Fibroblast of villous mesenchyme (primary cell): ENCODE data around the gene MAPK8IP3. TPM values are rescaled to one million over a fixed set of nuclear protein-coding genes. Genes with fewer than 3 reads are reported as not detected.

Experiments used
- DNase-seq: peaks from one replicate; pipeline ENCODE4 v3.0.0-alpha.2; 2010; ENCODE audit warnings: low read depth
- H3K4me3 ChIP-seq: 2 replicates; pipeline ENCODE4 v1.5.1; 2011; ENCODE audit warnings: low read depth, mild to moderate bottlenecking, low read length
- total RNA-seq: library from RNA; depleted of rRNA; stranded (reverse); fragments of >200 nt; gene quantifications from 2 replicates; pipeline ENCODE4 v1.2.3, GENCODE V29; 2012
- TF ChIP-seq, protein P1 (sequence below): IDR thresholded peaks from 2 replicates; pipeline ENCODE4 v1.5.1; 2012; ENCODE audit warnings: low read depth, mild to moderate bottlenecking, low read length; ENCODE audit not compliant: insufficient read depth

The MAPK8IP3 gene
- total RNA-seq, 1 donor: 37.1 TPM

DNA sequence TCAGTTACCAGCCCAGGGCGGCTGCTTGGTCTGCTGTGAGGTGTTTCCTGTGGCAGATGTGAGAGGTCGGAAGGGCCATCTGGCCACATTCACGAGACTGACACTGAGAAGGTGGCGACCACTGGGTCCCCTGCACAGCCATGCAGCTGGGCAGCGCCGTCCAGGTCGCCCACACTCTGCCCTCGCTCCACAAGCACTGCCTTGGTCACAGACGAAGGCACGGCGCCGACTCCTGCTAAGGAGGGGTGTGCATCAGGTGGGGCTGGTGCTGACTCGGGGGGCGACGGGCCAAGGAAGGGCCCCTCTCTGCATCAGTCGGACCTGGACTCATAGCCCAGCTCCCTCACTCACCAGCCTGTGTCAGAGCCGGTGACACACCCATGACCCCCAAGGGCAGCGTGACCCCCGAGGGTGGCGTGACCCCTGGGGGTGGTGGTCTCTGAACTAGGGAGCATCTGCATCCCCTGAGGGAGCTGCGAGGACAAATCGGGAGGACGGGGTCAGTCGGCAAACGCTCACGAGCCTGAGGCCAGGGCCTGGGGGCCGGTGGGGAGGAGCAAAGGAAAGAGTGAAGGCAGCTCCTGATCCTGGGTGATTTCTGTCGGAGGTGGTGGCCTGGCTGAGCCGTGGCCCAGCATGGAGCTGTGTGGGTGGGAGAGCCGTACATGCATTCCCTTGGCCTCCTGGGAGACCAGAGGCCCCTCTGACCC, 34.9 kb downstream of the MAPK8IP3 start:
- no peak overlapping the region for H3K4me3 ChIP-seq
- DNase-seq: no peak
- TF ChIP-seq, protein P1, sequence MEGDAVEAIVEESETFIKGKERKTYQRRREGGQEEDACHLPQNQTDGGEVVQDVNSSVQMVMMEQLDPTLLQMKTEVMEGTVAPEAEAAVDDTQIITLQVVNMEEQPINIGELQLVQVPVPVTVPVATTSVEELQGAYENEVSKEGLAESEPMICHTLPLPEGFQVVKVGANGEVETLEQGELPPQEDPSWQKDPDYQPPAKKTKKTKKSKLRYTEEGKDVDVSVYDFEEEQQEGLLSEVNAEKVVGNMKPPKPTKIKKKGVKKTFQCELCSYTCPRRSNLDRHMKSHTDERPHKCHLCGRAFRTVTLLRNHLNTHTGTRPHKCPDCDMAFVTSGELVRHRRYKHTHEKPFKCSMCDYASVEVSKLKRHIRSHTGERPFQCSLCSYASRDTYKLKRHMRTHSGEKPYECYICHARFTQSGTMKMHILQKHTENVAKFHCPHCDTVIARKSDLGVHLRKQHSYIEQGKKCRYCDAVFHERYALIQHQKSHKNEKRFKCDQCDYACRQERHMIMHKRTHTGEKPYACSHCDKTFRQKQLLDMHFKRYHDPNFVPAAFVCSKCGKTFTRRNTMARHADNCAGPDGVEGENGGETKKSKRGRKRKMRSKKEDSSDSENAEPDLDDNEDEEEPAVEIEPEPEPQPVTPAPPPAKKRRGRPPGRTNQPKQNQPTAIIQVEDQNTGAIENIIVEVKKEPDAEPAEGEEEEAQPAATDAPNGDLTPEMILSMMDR: no peak

DNA sequence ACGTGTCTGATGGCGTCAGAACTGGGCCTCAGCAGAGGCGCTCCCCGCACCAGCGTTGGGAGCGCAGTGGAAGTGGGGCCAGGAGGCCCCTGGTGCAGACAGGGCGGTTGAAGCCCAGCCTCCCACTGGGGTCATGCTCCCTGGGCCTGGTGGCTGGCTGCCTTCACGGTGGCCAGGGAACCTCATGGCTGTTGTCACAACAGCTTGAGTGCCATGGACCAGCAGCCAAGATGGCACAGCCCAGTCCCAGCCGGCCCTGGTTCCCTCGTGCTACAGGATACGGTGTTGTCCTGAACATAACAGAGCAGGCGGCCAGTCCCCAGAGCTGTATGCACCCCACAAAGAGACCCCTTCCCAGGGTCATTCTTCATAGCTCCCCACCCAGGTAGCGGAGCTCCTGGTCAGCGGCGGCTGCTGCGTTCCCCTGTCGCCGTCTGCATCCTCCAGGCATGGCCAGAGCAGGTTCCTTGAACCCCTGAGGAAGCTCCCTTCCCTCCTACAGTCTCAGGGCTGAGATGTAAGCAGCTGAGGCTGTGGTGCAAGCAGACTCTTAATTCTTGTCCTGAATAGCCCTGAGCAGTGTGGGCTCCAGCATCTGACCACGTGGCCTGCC, 35.7 kb downstream of the MAPK8IP3 start:
- TF ChIP-seq, protein P1: no peak
- DNase-seq: no peak
- no peak overlapping the region for H3K4me3 ChIP-seq

DNA sequence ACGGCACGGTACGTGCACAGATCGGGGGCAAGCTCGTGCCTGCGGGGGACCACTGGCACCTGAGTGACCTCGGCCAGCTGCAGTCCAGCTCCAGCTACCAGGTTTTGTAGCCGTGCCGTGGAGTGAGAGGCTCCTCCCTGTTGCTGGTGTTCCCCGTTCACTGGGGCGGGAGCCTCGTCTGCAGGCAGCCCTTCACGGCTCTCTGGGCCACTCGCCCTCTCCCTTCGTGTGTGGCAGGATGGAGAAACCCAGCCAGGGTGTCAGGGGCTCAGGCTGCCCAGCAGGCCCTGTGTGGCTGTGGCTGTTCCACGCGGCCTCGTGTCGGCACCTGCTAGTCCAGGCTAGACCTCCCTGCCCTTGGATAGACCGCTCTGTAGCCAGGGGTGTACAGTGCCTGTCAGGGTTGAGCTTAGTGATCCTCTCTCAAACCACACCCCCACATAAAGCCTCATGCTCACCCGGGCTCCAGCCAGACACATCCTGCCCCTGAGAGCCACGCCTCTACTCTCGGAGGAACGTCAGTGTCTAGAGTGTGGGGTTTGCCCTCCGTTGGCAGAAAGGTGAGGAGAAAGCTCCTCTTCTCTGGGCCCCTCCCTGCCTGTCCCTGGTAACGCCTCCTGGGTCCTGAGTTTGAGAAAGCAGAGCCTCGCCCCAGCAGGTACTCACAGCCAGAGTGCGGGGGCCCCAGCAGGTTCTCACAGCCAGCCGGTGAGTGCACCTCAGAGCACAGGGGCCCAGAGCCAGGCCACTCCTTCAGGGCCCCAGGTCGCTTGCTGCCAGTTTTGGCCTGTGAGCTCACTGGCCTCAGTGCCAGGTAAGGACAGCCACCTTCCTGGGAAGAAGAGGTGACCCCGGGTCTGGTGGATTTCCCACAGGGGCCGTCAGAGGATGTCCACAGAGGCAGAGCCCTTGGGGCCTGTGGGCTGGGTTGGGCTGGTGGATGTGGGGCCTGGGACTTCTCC, 37.7 kb downstream of the MAPK8IP3 start:
- H3K4me3 ChIP-seq: no peak overlapping the region
- no peak for DNase-seq
- TF ChIP-seq, protein P1: no peak

DNA sequence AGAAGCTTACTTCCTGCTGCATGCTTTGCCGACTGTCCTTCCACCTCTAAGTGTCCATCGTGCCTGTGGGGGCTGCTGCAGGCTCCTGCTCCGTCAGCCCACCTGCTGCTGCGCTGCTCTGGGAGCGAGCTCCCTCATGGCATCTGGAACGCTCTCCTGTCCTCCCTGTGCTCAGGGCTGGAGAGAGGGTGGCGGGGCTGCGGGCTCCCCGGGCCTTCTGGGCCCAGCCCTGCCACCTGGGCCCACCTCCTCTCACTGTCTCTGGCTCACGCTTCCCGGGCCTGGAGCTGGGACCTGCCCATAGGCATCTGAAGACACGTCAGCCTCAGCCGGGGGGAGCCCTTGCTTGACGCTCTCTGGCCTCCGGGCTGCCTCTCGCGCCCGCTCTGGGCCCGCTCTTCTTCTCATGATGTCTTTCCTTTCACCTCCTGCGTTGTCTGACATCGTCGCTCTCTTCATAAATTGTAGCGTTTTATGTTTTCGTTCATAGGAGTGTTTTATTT, 38.4 kb downstream of the MAPK8IP3 start:
- TF ChIP-seq, protein P1: no peak
- DNase-seq: no peak
- H3K4me3 ChIP-seq: no peak overlapping the region

DNA sequence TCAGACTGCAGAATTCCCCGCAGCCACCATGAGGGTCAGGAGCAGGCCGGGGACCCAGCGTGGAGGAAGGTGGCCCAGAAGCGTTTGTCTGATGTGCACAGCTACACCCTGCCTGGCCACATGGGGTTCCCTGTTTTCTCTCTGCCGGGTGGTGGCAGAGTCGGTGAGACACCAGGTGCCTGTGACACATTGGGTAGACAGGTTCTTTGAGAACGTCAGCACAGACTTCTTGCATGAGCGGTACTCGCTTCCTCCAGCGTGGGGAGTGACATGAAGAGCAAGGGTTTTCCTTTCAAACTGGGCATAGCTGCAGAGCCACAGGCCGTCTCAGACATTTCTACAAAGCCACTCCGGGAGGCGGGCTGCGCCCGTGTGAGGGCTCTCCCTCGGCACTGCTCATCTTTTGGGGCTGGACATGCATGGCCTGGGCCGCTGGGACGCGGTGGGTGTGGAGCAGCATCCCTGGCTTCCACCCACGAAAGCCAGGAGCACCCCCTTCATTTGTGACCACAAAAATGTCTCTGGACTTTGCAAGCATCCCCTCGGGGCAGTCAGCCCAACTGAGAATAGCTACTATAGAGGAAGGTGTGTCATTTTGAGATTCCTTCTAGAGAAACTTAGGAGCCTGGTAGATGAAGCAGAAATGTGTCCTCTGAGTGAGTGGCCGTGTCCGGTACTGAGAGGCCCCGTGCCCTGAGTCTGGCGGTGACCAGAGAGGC, 39.3 kb downstream of the MAPK8IP3 start:
- TF ChIP-seq, protein P1: no peak
- no peak overlapping the region for H3K4me3 ChIP-seq
- peak; percentile 68 for DNase-seq
